ENCODE measurements around the gene AGMAT.

- no peak for TF ChIP-seq CTCF (IDR thresholded peaks at IDR 0.05; ENCODE audit: low read depth, low read length)
- no peak for TF ChIP-seq POLR2A (IDR thresholded peaks at IDR 0.05; ENCODE audit: extremely low read depth, insufficient read length)
- TF ChIP-seq MAX (IDR thresholded peaks at IDR 0.05; ENCODE audit: low read depth, low read length) = no peak
These were observed 61.5 kb downstream of the AGMAT start for GRCh38 chr1:15523104-15524020.

Data from NB4 (cell line).